Choroid plexus epithelial cell (primary cell): ENCODE measurements around the gene SUSD5.
"Not testable (repeated sequence)": the region's sequence is repeated elsewhere in the genome, so short reads cannot be mapped to it uniquely, and the experiment has no call there.

Experiments used
- DNase-seq: peaks from one replicate; pipeline ENCODE4 v3.0.0-alpha.2; 2010; ENCODE audit warnings: low read depth
- H3K4me3 ChIP-seq: 2 replicates; pipeline ENCODE4 v1.5.1; 2011; ENCODE audit warnings: low read depth, mild to moderate bottlenecking, control low read depth, low read length, moderate library complexity
- TF ChIP-seq, protein P1 (sequence below): conservative IDR thresholded peaks from 2 replicates; pipeline ENCODE4 v1.5.1; 2011; ENCODE audit warnings: low read depth, mild to moderate bottlenecking, control low read depth, inconsistent platforms, low read length, moderate library complexity

SUSD5 gene

GRCh38 chr3:33201195-33201594 is 17.4 kb downstream of the SUSD5 start:
- TF ChIP-seq, protein P1, sequence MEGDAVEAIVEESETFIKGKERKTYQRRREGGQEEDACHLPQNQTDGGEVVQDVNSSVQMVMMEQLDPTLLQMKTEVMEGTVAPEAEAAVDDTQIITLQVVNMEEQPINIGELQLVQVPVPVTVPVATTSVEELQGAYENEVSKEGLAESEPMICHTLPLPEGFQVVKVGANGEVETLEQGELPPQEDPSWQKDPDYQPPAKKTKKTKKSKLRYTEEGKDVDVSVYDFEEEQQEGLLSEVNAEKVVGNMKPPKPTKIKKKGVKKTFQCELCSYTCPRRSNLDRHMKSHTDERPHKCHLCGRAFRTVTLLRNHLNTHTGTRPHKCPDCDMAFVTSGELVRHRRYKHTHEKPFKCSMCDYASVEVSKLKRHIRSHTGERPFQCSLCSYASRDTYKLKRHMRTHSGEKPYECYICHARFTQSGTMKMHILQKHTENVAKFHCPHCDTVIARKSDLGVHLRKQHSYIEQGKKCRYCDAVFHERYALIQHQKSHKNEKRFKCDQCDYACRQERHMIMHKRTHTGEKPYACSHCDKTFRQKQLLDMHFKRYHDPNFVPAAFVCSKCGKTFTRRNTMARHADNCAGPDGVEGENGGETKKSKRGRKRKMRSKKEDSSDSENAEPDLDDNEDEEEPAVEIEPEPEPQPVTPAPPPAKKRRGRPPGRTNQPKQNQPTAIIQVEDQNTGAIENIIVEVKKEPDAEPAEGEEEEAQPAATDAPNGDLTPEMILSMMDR: no peak
- no peak overlapping the region for H3K4me3 ChIP-seq
- DNase-seq: no peak

DNA sequence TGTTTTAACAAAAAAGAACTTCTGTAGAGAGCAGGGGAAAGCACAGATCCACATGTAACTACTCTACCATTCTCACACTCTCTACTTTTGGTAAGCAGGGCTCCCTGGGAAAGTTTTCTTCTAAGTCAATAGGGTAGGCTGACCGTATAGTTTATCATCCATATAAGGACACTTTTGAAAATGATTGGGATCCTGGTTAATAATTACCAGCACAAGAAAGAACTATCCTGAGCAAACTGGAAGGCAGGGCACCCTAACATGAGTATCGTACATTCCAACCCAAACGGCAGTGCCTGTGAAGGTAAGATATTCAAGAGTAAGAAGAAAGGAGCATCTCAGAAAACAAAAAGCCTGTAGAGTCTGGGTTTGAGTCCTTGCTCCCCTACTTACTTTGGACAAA is 22.1 kb downstream of the SUSD5 start:
- no peak overlapping the region for H3K4me3 ChIP-seq
- DNase-seq: no peak
- TF ChIP-seq, protein P1: no peak

- no peak overlapping the region for H3K4me3 ChIP-seq
- DNase-seq: no peak
- TF ChIP-seq, protein P1: no peak
Measured at GRCh38 chr3:33194303-33194702, 24.3 kb downstream of the SUSD5 start.

DNA sequence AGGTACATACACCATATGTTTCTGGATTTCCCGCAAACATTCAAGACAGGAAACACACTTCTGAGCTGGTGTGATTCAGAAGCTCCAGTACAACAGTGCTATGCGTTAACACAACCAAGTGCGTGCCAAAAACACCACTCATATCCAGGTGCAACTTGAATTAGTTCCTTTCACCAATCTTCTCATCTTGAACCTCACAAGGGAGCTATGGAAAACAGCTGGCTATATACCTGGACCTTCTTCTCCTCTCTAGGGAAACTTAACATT is 31.3 kb downstream of the SUSD5 start:
- TF ChIP-seq, protein P1: no peak
- peak; percentile 32 for DNase-seq
- no peak overlapping the region for H3K4me3 ChIP-seq

GRCh38 chr3:33186524-33187367 is 31.9 kb downstream of the SUSD5 start:
- no peak overlapping the region for H3K4me3 ChIP-seq
- TF ChIP-seq, protein P1: no peak
- DNase-seq: peak; percentile 44

- DNase-seq: peak; percentile 28
- TF ChIP-seq, protein P1: no peak
- H3K4me3 ChIP-seq: no peak overlapping the region
Measured at GRCh38 chr3:33184863-33185262, 33.7 kb downstream of the SUSD5 start.

DNA sequence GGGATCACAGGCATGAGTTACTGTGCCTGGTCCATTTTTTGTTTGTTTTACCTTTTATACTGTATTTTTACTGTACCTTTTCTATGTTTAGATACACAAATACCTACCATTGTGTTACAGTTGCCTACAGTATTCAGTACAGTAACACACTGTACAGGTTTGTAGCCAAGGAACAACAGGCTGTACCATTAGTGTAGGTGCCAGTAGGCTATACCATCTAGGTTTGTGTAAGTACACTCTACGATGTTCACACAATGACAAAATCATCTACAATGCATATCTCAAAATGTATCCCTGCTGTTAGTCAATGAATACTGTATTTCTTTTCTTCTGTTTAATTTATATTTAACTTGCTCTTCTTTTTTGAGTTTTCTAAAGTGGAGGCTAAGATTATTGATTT is 37.0 kb downstream of the SUSD5 start:
- H3K4me3 ChIP-seq, DNase-seq: not testable (repeated sequence)

- no peak overlapping the region for H3K4me3 ChIP-seq
- TF ChIP-seq, protein P1: no peak
- DNase-seq: no peak
Measured at GRCh38 chr3:33181229-33181628, 37.4 kb downstream of the SUSD5 start.
